DMS79 (cell line): ENCODE measurements around the gene AGPS.
"Not testable (repeated sequence)": the region's sequence is repeated elsewhere in the genome, so short reads cannot be mapped to it uniquely, and the experiment has no call there.

Source experiments
- DNase-seq: peaks from one replicate; lab custom pipeline; 2025; lab: John Stamatoyannopoulos, UW

Gene AGPS

DNA sequence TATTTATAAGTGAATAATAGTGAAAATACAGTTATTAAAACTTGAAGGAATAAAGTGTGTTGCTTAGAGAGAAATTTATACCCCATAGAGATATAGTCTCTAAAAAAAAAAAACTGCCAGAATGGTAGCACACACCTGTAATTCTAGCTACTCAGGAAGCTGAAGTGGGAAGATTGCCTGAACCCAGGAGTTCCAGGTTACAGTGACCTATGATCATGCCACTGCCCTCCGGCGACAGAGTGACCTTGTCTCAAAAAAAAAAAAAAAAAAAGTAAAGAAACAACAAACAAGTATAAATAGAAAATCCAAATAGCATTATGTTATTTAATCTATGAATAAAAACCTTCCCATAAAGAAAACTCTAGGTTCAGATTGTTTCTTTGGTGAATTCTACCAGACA lies 7.4 kb upstream of the AGPS start:
- no peak for DNase-seq

DNA sequence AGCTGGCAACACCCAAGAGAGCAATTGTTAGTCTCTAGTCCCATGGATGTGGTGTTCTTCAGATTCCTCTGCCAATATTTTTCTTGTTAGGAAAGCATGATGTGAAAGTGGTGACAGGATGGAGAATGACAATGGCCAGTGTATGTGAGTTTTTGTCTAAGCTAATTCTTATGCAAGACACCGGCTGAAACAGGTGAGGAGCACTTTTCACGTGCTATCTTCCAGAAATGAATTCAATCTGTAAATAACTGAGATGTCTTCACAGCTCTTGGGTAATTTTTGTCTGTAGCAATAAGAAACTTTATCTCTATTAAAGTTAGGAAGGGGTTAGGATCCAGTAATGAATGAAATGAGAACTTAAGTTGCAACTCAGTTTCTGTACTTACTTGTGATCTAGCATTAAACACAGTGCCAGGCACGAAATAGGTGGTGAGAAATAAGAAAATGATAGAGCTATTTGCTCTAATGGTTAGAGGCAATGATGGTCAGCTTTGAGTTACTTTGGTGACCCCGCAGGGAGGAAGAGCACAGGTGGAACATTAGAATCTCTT lies 676 bp upstream of the AGPS start:
- no peak for DNase-seq

DNA sequence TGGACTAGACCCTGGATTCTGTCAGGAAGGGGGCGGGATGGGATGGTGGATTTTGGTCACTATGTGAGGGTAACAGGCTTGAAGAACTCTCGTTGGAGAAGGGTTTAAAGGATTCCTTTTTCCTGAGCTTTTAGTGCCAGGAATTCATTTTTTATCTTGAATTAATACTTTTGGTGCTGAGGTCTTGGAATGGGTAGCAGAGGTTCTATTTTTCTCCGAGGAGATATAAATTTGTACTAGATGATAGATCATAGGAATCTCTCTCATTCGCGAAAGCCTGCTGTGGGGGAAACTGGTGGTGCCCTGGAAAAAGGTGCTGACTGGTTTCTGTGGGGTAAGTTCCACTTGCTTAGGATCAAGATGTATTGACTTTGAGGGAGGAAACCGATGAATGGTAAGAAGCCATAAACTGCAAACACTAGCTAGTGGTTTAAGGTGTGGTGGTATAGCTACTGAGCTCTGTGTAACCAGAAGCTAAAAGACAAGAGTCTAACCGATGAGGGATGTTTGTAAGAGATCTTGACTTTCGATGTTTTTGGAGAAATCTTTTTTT lies 706 bp downstream of the AGPS start:
- DNase-seq: no peak

DNA sequence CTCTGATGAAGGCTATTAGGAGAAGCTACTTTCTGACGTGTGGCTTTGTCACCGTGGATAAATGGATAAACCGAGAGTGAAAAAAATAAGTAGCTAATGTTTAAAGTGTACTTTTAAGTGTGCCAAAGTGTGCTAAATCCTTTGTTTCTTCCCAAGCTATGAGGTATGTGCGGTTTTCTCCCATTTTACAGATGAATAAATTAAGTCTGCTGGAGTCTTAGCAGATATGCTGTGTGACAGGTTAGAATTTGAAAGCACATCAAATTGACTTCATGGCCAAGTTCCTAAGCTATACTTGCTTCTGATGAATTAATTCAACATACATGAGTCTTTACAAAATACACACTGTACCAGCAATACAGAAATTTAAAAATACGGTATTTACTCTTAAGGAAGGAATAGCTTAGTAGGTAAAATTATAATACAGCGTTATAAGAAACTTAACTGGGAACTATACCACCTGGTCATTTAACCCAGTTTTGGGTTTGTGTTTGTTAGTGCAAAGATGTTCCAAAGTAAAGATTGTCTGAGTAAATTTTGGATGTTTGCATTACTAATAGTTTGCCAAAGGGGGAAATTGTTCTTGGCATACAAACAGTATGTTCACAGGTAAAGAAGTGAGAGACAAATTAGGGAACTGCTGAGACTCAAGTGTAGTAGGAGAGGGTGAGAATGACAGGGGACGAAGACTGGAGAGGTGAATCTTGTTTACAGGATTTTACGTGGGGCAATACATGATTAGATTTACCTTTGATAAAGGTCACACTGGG lies 1.4 kb downstream of the AGPS start:
- no peak for DNase-seq

DNA sequence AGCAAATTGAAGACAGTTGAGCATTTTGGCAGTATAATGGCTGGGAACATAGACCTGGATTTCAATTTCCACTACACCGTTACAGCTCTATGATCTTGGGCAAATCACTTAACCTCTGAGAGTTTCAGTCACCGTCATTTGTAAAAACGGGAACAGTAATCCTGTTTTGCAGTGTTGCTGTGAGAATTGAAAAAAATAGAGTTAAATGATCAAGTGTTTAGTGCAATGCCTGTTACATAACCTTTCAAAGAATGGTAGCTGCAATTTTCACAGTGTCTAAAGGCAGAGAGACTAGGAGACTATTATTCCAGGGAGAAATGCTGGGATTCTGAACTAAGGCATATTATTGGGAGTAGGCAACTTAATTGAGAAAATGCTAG lies 2.0 kb downstream of the AGPS start:
- no peak for DNase-seq

DNA sequence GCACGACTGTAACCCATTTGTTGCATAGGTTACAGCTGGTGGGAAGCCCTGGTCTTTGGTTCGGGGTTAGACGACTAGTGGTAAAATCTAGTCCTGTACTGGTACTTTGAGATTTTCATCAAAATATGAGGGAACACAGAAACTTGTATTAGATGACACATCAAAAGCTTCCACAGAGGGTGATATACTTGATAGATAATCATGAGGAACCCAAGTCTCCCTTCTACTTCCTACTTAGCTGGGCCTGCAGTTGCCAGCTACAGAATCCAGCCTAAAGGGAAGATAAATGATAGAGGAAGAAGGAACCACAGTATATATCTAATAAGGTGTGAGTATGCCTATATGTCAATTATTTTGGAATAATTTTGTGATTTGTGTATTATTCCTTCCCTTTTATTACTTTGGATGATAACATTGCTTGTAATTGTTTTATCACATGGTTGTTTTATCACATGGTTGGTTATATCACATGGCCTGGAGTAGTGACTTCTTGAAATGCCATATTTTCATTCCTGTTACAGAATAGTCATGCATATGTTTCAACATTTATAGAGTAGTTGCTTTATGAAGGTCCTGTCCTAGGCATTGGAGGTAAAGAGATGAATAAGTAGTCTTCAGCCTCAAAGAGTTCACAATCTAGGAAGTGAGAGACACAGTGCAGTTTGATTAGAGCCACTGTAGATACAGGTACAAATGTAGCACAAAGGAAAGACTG lies 2.9 kb downstream of the AGPS start:
- DNase-seq: no peak

DNA sequence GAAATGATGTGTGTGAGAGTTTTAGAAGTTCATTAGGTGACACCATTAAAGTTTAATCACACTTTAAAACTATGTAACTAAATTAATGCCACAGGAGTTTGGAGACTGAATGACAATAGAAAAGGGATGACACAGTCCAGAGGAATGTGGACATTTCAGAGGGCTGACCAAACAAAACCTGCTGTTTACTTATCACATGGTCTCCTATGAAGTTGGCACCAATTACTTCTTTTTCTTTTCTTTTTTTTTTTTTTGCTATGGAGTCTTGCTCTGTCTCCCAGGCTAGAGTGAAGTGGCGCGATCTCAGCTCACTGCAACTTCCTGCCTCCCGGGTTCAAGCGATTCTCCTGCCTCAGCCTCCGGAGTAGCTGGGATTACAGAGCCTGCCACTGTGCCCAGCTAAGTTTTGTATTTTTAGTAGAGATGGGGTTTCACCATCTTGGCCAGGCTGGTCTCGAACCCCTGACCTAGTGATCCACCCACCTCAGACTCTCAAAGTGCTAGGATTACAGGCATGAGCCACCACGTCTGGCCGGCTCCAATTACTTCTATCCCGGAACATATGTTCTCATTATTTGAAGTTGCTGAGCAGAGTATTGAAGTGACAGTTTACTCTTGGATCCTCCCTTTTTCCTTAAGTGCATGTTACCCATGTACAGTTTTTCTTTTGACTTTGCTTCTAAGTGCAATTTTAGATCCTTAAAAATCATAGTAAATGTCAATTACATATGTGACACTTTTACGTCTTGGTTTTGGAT lies 4.3 kb downstream of the AGPS start:
- no peak for DNase-seq

DNA sequence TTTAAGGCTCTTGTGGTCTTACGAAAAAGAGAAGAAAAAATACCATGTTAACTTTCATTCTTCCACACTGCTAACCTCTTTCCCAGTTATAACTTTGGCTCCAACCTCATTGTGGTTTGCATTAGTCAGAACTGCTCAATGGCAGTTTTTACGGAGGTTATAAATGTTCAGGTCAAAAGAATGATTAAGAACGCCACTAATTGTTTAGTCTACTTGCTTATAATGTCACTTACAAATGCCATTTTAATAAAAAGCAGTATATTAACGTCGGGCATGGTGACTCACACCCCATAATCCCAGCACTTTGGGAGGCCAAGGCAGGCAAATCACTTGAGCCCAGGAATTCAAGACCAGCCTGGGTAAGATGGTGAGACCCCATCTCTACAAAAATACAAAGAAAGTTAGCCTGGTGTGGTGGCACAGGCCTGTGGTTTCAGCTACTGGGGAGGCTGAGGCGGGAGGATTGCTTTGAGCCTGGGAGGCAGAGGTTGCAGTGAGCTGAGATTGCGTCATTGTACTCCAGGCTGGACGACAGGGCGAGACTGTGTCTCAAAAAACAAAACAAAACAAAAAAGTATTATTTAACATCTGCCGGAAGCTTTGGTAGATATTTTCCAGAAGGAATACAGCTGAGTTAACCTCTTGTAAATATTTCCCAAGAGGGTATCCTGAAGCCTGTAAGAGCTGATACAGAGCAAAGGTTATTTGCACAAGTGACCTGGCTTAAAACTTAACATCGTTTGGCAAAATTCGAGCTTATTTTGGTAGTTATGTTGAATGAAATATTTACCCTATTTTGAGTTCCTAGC lies 5.1 kb downstream of the AGPS start:
- DNase-seq: no peak

DNA sequence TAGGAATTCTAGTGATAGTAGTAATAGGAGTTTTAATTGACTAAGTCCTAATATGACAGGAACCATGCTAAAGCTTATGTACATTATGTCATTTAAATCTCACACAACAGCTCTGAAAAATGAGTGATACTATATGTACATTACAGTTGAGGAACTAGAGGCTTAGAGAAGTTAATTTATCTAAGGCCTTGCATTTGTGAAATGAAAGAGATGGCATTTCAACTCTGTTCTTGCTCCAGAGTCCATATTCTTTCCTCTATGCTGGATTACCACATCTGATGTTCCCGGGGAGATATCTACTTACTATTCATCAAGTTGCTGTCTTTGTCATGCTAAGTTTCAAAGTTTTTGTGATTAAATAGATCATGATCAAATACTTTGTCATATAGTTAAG lies 5.7 kb downstream of the AGPS start:
- no peak for DNase-seq

DNA sequence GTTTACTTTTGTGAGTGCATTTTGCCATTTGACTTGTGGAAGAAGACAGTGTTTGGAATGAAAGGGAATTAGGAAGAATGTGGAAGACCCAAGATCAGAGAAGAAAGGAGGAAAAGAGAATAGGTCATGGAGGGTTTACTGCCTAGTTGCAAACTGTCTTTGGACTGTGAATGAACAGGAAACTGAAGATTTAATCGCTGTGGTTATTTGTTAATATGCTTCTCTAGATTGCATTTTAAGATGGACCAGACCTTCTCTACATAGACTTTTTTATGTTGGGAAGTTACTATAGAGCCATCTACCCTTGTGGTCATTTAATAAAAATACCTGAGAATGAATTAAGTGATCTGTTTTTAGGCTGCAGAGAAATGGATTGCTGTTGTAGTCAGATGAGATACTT lies 6.2 kb downstream of the AGPS start:
- no peak for DNase-seq

DNA sequence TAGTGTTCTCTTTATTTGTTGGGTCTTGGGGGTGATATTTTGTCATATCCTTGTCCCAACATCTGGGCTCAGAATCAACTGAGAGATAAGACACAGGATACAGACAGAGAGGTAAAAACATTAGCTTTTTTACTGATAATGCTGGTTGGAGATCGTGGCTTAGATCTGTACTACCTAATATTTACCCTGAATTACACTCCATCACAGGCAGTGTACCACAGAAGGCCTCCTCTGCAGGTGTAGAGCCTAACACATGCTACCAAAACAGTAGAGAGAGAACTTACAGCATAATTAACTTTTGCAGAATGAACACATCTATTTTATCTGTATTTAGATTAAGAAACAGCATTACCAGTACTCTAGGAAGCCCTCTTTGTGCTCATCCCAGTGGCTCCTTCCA lies 6.8 kb downstream of the AGPS start:
- DNase-seq: no peak

DNA sequence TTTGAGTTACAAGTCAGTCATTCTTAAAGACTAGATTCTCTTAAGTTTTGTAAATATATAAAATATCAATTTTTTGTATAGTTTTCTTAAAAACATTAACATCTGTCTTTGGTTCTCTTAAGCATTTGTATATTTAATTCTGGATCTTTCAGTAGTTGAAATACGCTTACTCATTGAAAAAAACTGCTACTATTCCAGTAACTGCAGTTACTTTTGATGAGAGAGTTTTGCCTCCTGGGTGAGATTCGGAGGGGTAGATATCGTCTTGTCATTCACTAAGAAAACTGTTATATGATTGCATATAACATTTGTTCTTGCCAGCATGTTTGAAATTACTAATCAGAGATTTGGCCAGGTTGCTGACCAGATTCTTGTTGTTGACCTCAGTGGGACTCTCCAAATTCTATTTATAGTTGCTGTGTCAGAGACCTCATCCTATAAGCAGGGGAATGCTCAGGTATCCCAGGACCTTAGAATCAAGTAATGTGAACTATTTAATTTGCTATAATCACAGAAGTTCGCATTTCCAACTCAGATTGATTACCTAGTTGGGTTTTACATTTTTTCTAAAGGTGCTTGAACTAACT lies 7.9 kb downstream of the AGPS start:
- no peak for DNase-seq

DNA sequence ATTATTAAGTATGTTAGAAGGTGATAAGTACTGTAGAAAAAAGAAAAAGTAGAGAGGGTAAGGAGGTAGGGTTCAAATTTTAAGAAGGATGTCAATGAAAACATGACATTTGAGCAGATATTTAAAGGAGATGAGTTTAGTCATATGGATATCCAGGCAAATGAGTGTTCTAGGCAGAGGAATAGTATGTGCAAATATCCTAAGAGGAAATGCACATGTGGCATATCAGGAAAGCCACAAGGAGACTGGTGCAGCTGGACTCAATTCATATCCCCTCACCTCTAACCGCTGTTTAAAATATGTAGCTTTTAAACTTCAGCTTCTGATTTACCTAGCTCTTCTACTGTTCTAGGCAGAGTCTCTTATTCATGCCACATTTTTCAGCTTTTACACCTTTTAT lies 9.5 kb downstream of the AGPS start:
- DNase-seq: no peak

DNA sequence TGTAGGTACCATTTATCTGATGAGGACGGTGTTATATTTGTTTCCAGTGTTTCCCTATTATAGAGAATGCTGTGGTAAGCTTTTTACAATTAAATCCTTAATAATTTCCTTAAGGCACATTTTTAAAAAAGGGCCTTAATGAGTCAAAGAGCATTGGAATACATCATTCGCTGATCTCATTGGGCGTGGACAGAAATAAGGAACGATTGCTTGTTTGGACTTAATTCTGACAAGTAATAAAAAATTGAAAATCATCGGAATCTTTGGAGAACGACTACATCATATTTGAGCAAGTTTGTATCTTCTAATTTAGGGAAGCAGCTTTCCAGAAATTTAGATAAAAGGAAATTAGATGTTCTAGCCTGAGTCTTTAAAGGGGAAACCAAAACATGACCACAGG lies 11.3 kb downstream of the AGPS start:
- DNase-seq: no peak

DNA sequence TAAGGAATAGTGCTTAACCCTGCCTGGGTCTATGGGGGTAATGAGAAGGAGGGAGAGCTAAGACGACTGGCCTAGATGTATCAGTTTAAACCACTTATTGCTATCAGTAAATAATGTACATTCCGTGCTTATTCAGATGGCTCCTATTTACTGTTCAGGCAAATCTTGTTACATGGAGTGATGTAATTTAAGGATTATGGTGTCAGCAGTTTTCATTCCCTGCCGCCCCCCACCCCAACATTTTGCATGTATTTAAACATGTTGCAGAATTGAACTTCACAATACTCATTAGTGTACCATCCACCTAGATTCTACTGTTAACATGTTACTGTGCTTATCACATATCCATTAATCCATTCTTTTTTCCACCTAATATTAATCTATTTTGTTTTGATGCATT lies 11.7 kb downstream of the AGPS start:
- no peak for DNase-seq

DNA sequence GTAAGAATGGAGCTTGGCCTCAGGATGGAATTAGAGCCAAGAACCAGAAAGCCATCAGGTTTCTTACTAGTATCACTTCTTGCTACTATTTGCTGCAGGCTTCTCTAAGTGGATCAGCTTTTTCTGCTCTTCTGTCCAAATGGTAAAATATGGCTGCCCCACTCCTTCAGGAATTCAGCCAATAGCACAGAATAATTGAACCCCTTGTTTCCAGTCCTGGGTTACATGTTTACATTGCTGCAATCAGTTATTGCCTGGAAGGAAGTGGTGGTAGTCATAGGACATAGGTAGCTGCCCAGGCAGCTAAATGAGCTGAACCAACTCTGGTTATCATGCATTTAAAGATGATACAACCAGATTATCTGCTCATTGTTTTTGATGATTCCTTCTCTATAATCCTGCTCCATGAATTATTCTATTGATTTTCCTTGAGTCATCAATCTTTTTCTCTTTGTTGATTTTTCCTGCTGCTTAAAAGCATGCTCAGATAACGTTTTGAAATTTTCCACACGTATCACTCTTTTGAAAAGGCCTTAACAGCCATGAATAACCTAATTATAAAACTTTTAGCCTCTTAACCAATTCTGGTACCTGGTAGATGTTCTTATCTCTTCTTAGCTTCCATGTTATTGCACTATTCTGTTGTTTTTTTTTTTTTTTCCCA lies 12.6 kb downstream of the AGPS start:
- DNase-seq: no peak

DNA sequence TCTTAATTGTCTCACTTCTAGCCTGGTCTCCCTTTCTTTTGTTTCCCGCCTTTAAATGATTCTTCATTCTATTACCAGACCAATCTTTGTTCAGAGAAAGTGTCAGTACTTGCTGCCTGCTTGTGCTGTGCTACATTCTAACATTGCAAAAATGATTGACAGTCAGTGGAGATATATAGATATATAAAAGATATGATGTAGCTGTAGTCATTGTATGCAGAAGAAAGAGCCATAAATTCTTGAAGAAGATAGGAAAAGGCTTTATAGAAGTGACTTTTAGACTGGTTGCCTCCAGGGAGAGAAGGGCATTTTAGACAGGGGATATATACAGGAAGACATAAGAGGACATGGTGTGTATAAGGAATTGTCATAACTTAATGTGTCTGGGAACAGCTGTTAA lies 13.6 kb downstream of the AGPS start:
- DNase-seq: no peak

DNA sequence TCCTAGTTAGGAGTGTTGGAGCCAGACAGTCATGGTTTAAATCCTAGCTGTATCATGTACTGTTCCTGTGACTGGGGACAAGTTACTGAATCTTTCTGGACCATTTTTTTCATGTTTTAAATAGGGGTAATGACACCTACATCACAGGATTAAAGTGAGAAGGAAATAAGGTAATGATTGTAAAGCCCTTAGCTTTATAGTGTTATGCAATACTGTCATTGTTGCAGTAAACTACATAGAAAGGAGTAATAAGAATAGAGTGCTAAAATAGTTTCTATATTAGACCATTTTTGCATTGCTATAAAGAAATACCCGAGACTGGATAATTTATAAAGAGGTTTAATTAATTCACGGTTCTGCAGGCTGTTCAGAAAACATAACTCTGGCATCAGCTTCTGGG lies 14.5 kb downstream of the AGPS start:
- DNase-seq: no peak

DNA sequence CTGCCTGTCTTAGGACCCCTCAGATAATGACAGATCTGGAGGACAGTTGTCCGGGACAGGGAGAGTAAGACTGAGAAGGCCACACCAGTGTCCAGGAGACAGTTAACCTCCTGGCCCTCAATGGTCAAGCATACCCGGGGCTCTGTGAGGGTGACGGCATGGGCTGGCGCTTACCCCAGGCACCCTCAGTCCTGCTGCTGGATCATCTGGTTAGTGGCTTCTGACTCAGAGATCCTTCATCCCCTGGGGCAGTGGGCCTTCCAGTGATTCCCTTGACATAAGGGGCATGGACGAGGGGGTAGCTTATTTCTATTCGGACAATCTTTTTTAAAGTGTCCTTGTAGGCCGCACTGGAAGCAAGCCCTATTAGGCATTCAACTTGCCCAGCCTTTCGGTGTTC lies 18.1 kb downstream of the AGPS start:
- not testable (repeated sequence) for DNase-seq

DNA sequence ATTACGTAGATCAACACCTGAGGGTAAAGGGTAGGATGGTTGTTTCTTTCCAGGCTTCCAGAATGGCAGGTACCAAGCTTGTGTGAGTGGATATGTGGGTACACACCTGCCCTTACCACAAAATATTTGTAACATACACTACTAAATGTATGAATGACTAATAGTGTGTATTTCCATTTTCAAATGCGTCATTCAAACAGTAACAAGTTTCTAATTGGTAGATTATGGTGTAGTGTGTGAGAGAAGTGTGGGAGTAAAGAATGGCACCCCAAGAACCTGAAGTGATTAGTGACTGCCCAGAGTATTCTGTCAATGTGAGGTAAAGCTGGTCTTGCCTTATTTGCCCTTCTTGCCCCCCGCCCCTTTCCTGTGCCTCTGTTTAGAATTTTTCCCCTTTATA lies 21.1 kb downstream of the AGPS start:
- no peak for DNase-seq

DNA sequence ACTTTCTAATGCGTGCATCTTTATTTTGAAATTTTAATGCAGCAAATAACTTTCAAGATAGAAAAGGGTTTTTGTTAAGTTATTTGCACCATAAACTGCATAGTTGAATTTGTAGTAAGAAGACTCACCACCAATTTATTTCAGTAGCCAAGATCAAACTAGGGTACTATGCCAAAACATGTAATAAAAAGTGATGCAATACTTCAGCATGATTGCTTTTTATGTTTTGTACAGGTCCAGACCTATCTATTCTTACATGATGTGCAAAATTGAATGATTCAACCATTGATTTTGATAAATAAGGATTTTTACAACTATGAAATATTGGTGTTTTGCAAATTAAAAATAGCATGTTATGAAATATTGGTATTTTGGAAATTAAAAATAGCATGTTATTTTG lies 26.7 kb downstream of the AGPS start:
- DNase-seq: no peak
